ENCODE results near the gene TMEM107.

- TF ChIP-seq, protein P1, sequence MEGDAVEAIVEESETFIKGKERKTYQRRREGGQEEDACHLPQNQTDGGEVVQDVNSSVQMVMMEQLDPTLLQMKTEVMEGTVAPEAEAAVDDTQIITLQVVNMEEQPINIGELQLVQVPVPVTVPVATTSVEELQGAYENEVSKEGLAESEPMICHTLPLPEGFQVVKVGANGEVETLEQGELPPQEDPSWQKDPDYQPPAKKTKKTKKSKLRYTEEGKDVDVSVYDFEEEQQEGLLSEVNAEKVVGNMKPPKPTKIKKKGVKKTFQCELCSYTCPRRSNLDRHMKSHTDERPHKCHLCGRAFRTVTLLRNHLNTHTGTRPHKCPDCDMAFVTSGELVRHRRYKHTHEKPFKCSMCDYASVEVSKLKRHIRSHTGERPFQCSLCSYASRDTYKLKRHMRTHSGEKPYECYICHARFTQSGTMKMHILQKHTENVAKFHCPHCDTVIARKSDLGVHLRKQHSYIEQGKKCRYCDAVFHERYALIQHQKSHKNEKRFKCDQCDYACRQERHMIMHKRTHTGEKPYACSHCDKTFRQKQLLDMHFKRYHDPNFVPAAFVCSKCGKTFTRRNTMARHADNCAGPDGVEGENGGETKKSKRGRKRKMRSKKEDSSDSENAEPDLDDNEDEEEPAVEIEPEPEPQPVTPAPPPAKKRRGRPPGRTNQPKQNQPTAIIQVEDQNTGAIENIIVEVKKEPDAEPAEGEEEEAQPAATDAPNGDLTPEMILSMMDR (IDR thresholded peaks at IDR 0.05): no peak
- no peak for TF ChIP-seq POLR2A (IDR thresholded peaks at IDR 0.05)
Measured at GRCh38 chr17:8159459-8160223, 16.5 kb downstream of the TMEM107 start.

Data from esophagus squamous epithelium (tissue), 4 donors.